Dermis blood vessel endothelial cell (primary cell): ENCODE measurements around the gene SLC35F4. TPM values are rescaled to one million over a fixed set of nuclear protein-coding genes. Genes with fewer than 3 reads are reported as not detected.
"Not testable (repeated sequence)": the region's sequence is repeated elsewhere in the genome, so short reads cannot be mapped to it uniquely, and the experiment has no call there.

Source experiments
- DNase-seq: peaks from one replicate; pipeline ENCODE4 v3.0.0; 2010
- total RNA-seq: library from RNA; depleted of rRNA; stranded (reverse); fragments of >200 nt; gene quantifications from 2 replicates; pipeline ENCODE4 v1.2.3, GENCODE V29; 2014

SLC35F4 gene
- total RNA-seq, 1 donor from 2014 or later = not detected

GRCh38 chr14:57796556-57796955 lies 69.3 kb downstream of the SLC35F4 start:
- DNase-seq = no peak

- no peak for DNase-seq
Measured at GRCh38 chr14:57785058-57785457, 80.8 kb downstream of the SLC35F4 start.

- no peak for DNase-seq
Measured at GRCh38 chr14:57771801-57772200, 94.1 kb downstream of the SLC35F4 start.

DNA sequence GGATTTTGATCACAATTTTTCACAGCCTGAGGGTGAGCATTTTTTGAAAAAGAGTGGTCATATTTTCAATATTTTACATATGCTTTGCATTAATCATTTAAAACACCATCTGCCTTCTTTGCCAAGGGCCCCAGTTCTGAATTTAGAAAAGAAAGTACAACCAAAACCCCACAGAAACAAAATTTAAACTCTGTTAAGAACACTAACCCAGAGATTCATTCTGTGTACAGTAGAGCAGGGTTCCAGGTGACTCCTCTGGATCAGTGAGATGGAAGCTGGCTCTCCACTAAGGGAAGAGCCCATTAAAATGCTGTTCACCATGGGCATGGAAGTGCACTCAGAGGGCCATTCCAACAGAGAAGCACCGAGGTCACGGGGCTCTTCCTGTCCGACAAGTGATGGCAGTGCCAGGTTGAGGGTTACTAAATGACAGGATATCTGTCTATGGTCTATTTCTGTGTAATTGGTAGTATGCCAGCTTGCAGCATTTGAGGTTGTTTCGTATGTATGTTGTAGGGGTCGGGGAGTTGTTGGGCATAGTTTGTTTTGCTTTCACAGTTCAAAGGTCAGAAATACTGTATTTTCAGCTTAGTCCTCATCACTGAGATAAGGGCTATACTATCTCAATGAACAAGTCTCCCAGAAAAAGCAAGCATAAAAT lies 95.9 kb downstream of the SLC35F4 start:
- DNase-seq = no peak

- DNase-seq = no peak
Measured at GRCh38 chr14:57761800-57762199, 104.1 kb downstream of the SLC35F4 start.

GRCh38 chr14:57760896-57761295 lies 105.0 kb downstream of the SLC35F4 start:
- DNase-seq = no peak

GRCh38 chr14:57755018-57755521 lies 110.8 kb downstream of the SLC35F4 start:
- DNase-seq = no peak

DNA sequence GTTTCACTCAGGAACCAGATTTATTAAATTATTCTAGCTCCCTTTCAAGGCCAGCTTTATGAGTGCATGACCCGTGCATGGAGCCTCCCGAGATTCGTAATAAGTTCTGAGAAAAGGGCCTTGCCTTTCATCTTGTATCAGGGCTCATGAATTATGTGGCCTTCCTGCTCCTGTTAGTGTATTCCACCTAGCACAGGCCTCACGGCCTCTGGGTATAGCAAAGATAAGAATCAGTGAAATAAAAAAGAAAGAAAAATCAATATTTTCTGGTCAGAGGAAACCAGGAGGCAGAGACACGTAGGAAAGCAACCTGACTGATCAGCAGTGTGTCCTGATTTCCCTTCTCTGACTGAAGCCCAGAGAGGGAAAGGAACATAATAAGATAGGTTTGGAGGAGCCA lies 111.4 kb downstream of the SLC35F4 start:
- DNase-seq = no peak

GRCh38 chr14:57753821-57754220 lies 112.1 kb downstream of the SLC35F4 start:
- DNase-seq = no peak

DNA sequence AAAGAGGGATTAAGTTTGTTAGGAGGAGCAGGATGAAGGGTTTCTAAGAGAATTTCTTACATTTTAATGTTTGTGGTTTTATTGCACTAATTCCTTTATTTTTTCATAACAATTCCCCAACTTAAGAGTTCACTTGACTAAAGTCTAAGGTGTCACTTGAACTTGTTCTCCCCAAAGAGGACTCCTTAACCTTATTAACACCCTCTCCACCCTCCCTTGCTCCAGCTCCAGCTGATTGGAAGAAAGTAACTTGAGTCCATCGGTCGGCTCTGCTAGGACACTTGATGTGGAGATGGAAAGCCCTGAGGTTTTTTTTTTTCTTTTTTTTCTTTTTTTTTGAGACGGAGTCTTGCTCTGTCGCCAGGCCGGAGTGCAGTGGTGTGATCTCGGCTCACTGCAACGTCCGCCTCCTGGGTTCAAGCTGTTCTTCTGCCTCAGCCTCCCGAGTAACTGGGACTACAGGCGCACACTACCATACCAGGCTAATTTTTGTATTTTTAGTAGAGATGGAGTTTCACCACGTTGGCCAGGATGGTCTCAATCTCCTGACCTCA lies 113.7 kb downstream of the SLC35F4 start:
- not testable (repeated sequence) for DNase-seq

GRCh38 chr14:57751400-57751799 lies 114.5 kb downstream of the SLC35F4 start:
- no peak for DNase-seq

DNA sequence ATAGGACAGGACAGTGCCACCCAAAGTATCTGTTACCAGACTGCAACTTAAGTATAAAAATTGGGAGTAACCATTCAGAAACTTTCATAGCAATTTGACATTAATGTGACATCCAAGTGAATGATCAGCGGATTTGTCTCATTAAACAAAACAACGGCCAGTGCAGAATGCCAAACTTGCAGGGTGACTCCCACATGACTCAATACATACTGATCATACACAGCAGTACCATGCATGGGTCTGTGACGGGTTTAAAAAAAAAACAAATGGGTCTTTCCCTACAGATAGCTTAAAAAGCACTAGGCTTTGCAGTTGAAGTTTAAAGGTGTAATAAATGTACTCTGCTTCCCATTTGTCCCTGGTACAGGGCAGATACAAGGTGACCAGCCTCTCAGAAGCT lies 116.6 kb downstream of the SLC35F4 start:
- peak; percentile 5 for DNase-seq

- DNase-seq = no peak
Measured at GRCh38 chr14:57748279-57748678, 117.6 kb downstream of the SLC35F4 start.

DNA sequence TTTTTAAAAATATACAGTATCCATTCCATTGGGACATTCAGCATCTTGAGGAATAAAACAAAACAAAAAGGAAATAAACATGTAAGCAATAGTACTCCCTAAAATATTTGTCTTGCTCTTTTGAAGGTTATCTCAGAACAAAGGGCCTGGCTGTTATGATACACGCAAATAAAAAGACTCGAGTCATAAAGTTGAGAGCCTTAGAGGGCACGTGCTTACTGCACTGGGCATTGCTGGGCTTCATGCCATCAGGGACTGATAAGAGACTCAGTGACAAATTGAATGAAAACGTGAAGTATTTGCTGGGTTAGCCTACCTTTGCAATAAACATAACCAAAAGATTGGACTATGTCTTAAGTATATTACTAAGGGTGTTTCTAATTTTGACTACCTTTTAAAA lies 118.9 kb downstream of the SLC35F4 start:
- peak; percentile 40 for DNase-seq

DNA sequence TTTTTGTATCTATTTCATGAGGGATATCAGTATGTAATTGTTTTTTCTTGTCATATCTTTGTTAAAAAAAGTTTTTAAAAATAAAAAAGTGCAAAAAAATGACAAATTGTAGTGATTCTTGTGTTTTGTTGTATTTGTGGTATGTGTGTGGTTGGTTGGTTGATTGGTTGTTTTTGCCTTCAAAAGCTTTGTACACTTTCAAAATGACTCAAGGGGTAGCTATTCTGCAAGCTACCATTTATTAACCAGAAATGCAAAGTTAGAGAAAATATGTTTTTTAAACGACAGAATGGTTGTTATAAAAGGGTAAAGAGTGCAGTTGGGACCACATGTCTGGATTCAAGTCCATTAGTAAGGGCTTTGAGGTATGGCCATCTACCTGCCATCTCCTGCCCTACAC lies 119.3 kb downstream of the SLC35F4 start:
- DNase-seq = no peak

- DNase-seq = no peak
Measured at GRCh38 chr14:57739516-57739915, 126.4 kb downstream of the SLC35F4 start.

GRCh38 chr14:57737598-57737997 lies 128.3 kb downstream of the SLC35F4 start:
- DNase-seq = no peak

- DNase-seq = no peak
Measured at GRCh38 chr14:57736391-57736790, 129.5 kb downstream of the SLC35F4 start.

DNA sequence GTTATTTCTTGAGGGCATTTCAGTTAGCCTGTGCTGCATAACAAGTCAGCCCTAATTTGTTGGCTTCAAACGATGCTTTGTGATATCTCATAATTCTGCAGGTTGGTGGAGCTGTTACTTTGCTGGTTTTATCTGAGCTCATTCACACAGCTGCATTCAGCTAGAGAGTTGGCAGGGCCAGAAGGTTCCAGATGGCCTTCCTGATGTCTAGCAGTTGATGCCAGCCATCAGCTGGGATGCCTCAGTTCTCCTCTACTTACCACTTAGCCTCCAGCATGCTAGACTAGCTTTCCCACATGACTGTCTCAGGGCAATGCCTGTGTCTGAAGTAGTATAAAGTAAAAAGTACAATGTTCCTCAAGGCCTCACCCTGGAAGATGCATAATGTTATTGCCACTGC lies 130.6 kb downstream of the SLC35F4 start:
- DNase-seq = no peak

- DNase-seq = peak; percentile 76
Measured at GRCh38 chr14:57732463-57733285, 133.2 kb downstream of the SLC35F4 start.

DNA sequence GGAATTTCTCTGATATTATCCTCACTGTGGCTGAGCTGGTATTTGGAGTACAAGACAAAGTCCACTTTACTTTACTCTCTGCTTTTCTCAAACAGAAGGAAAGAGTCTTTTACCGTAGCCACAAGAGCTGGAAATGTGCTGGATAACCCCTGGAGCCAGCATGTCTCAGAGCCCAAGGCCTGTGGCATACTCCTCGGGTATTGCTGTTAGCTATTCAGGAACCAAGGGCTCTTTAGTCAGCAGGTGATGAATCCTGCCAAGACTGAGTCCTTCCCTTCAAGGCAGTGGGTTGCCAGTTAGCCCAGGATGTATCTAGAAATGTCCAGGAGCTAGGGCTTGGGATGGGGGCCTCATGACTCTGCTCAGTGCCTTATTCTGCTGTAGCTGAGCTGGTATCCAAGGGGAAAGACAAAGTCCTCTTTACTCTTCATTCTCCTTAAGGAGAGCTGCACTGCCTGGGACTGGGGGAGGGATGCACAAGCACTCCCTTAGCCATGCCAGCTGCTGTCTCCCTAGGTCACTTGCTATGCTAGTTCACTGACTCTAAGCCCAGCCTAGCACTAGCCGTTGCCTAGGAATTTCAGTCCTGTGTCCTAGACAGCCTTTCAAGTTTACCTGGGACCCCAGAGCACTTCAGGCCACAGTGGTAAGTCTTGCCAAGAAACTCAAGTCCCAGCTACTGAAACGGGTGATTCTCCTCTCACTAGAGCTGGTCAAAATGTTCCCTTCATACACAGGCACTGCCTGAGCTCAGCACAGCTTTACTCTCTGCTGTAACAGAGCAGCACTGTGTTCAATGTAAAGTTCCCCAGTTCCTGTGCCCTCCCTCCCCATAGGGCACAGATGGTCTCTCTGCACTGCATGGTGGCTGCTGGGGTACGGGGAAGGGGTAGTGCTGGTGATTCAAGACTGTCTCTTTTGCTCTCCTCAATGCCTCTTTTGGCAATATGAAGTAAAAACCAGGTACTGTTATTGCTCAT lies 136.4 kb downstream of the SLC35F4 start:
- no peak for DNase-seq

- peak; percentile 85 for DNase-seq
Measured at GRCh38 chr14:57725399-57726077, 140.4 kb downstream of the SLC35F4 start.
